GM12875 (cell line): ENCODE measurements around the gene LHX1.

Experiments
- H3K4me3 ChIP-seq: one replicate; pipeline ENCODE4 v1.5.1; 2011; ENCODE audit warnings: low read depth, low read length, control low read depth
- CTCF ChIP-seq: IDR thresholded peaks from 2 replicates; pipeline ENCODE4 v1.5.1; 2011; ENCODE audit warnings: low read depth, mild to moderate bottlenecking, control low read depth, inconsistent platforms, low read length, moderate library complexity, borderline replicate concordance; ENCODE audit not compliant: insufficient read depth

The LHX1 gene

DNA sequence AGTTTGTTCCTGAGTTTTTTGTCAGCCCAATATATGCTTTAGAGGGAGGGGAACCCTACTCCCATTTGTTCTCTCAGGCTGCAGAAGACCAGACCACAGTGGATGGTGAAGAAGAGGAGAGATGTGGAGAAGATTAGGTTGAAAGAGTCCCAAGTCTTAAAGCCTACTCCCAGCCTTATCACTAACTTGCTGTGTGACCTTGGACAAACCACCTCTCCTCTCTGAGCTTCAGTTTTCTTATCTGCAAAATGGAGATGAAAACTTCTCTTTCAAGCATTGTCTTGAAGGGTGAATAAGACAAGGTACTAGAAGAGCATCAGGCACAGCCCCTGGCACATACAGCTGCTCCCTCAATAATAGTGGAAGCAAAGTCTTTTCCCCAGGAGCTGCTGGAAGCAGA is 15.1 kb upstream of the LHX1 start:
- TF ChIP-seq CTCF: no peak
- no peak overlapping the region for H3K4me3 ChIP-seq

DNA sequence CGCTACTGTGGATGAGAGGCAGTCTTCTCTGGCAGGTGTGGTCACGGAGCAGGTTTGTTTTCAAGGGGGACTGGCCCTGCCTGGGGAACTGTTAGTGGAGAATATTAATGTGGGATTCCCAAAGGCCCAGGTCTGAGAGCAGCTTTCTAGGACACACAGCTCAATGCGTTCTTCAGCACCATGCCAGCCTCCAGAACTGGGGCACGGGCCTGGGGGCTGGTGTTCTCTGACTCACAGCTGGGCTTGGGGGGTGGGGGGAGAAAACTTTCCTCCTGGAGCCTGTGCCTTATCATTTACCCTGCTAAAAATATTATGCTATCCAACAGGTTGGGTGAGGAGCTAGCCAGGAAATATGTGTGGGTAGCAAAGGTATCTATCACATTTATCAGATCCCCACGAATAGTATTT is 13.5 kb upstream of the LHX1 start:
- TF ChIP-seq CTCF: no peak
- no peak overlapping the region for H3K4me3 ChIP-seq

DNA sequence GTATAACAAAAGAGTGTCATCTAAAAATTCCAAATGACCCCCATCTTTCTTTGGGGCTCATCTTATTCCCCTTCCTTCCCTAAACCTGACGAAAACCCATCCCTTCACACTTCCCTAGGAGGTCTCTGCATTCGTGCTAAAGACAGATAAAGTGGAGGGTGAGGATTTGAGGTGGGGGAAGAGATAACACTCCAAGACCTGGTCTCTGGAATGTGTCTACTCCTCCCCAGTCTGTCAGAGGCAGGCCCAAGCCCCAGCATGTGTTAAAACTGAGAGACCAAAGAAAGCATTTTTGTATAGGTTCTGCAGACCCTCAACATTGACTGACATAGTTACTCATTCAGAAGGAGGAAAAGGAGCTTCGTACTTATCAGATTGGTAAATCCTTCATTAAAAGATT is 11.0 kb upstream of the LHX1 start:
- TF ChIP-seq CTCF: no peak
- no peak overlapping the region for H3K4me3 ChIP-seq

GRCh38 chr17:36926701-36927100 is 10.6 kb upstream of the LHX1 start:
- no peak overlapping the region for H3K4me3 ChIP-seq
- TF ChIP-seq CTCF: no peak

GRCh38 chr17:36928471-36929345 is 8.6 kb upstream of the LHX1 start:
- no peak overlapping the region for H3K4me3 ChIP-seq

GRCh38 chr17:36929851-36930582 is 7.3 kb upstream of the LHX1 start:
- H3K4me3 ChIP-seq: no peak overlapping the region

More at GRCh38 chr17:36928471-36929345, 8.6 kb upstream of the LHX1 start:
- TF ChIP-seq CTCF: no peak

More at GRCh38 chr17:36929851-36930582, 7.3 kb upstream of the LHX1 start:
- no peak for TF ChIP-seq CTCF
